HS-5 (cell line): ENCODE data around the gene TMEM130.
"Not testable (repeated sequence)": the region's sequence is repeated elsewhere in the genome, so short reads cannot be mapped to it uniquely, and the experiment has no call there.

ENCODE experiments used
- DNase-seq: peaks from one replicate; pipeline ENCODE4 v3.0.0-alpha.2; 2012; ENCODE audit warnings: low read depth

The TMEM130 gene

GRCh38 chr7:98877692-98878364 lies 8.0 kb upstream of the TMEM130 start:
- no peak for DNase-seq

GRCh38 chr7:98877146-98877545 lies 7.3 kb upstream of the TMEM130 start:
- no peak for DNase-seq

- no peak for DNase-seq
These were observed 5.7 kb upstream of the TMEM130 start for GRCh38 chr7:98875501-98875900.

- DNase-seq: no peak
These were observed 5.1 kb upstream of the TMEM130 start for GRCh38 chr7:98874942-98875341.

GRCh38 chr7:98873610-98874009 lies 3.8 kb upstream of the TMEM130 start:
- DNase-seq: not testable (repeated sequence)

- no peak for DNase-seq
These were observed 2.6 kb upstream of the TMEM130 start for GRCh38 chr7:98872328-98872924.

- DNase-seq: no peak
These were observed 1.1 kb upstream of the TMEM130 start for GRCh38 chr7:98870807-98871491.

- DNase-seq: no peak
These were observed 372 bp upstream of the TMEM130 start for GRCh38 chr7:98870121-98870651.

GRCh38 chr7:98869027-98869596 lies 702 bp downstream of the TMEM130 start:
- DNase-seq: no peak

GRCh38 chr7:98868450-98868849 lies 1.4 kb downstream of the TMEM130 start:
- no peak for DNase-seq

GRCh38 chr7:98866765-98867164 lies 3.0 kb downstream of the TMEM130 start:
- no peak for DNase-seq

- DNase-seq: no peak
These were observed 3.5 kb downstream of the TMEM130 start for GRCh38 chr7:98866351-98866750.

GRCh38 chr7:98864731-98865453 lies 4.9 kb downstream of the TMEM130 start:
- DNase-seq: no peak

- no peak for DNase-seq
These were observed 6.2 kb downstream of the TMEM130 start for GRCh38 chr7:98863601-98864000.

- DNase-seq: no peak
These were observed 6.9 kb downstream of the TMEM130 start for GRCh38 chr7:98862716-98863420.

GRCh38 chr7:98862203-98862602 lies 7.6 kb downstream of the TMEM130 start:
- DNase-seq: no peak

GRCh38 chr7:98860071-98860470 lies 9.7 kb downstream of the TMEM130 start:
- DNase-seq: no peak

GRCh38 chr7:98855610-98856422 lies 14.0 kb downstream of the TMEM130 start:
- DNase-seq: no peak

GRCh38 chr7:98852826-98853225 lies 17.0 kb downstream of the TMEM130 start:
- no peak for DNase-seq

- DNase-seq: no peak
These were observed 20.9 kb downstream of the TMEM130 start for GRCh38 chr7:98848918-98849317.

GRCh38 chr7:98842552-98842951 lies 27.3 kb downstream of the TMEM130 start:
- not testable (repeated sequence) for DNase-seq
